Peyer's patch (tissue), 4 donors: ENCODE data around the gene POU6F2. TPM values are rescaled to one million over a fixed set of nuclear protein-coding genes. Genes with fewer than 3 reads are reported as not detected.

Experiments
- DNase-seq, 3 donors: peaks; one replicate each; pipeline ENCODE4 v3.0.0-alpha.2; 2017 to 2019
- H3K27ac ChIP-seq, 4 donors: fragments of 200-600 bp; sonication (generic); one replicate each; pipeline ENCODE4 v1.5.1; 2016 to 2019
- H3K27me3 ChIP-seq, 2 donors: fragments of 200-600 bp; sonication (generic); one replicate each; pipeline ENCODE4 v1.5.1; 2019
- H3K36me3 ChIP-seq, 3 donors: fragments of 200-600 bp; sonication (generic); one replicate each; pipeline ENCODE4 v1.5.1; 2016 to 2019
- H3K4me1 ChIP-seq, 4 donors: fragments of 200-600 bp; sonication (generic); one replicate each; pipeline ENCODE4 v1.5.1; 2016 to 2019
- H3K4me3 ChIP-seq, 4 donors: fragments of 200-600 bp; sonication (generic); 1 replicate in 3 of 4; 2 replicates in 1 of 4; pipeline ENCODE4 v1.5.1; 2016 to 2019; ENCODE audit warnings: mild to moderate bottlenecking in 1 of 4
- H3K9me3 ChIP-seq, 4 donors: fragments of 200-600 bp; sonication (generic); one replicate each; pipeline ENCODE4 v1.5.1; 2016 to 2019; ENCODE audit warnings: mild to moderate bottlenecking in 1 of 4
- CTCF ChIP-seq, 6 experiments: fragments of 450-650 bp in 4 of 6; fragments of 200-600 bp in 2 of 6; sonication (generic) in 1 of 6; IDR thresholded peaks; one replicate each; pipeline ENCODE4 v1.5.1; 2017 to 2019; ENCODE audit warnings: antibody characterized with exemption in 6 of 6, mild to moderate bottlenecking in 3 of 6, moderate library complexity in 1 of 6
- POLR2A ChIP-seq, 2 donors: fragments of 450-650 bp; IDR thresholded peaks; one replicate each; pipeline ENCODE4 v1.5.1; 2017; ENCODE audit warnings: antibody characterized with exemption in 2 of 2, mild to moderate bottlenecking in 2 of 2, moderate library complexity in 2 of 2
- total RNA-seq, 4 donors: library from RNA; depleted of rRNA; stranded (reverse); fragments of >200 nt; gene quantifications; one replicate each; pipeline ENCODE4 v1.1.0, GENCODE V29; 2016

Gene POU6F2
- total RNA-seq, 4 donors from 2014 or later = 0.80 to 1.3 (median 1.2) TPM; not detected in 1

- H3K27ac ChIP-seq = no peak overlapping the region
- H3K9me3 ChIP-seq = no peaks in the 10 kb centered on the region
- H3K4me3 ChIP-seq = no peak overlapping the region
- DNase-seq = no peak
- no peaks in the 10 kb centered on the region for H3K36me3 ChIP-seq
- TF ChIP-seq POLR2A (IDR thresholded peaks at IDR 0.05) = no peak
- TF ChIP-seq CTCF (IDR thresholded peaks at IDR 0.05) = no peak
- H3K27me3 ChIP-seq = no peaks in the 10 kb centered on the region
- H3K4me1 ChIP-seq = no peaks in the 10 kb centered on the region
Measured at GRCh38 chr7:39016609-39017008, 38.9 kb downstream of the POU6F2 start.

- no peaks in the 10 kb centered on the region for H3K36me3 ChIP-seq
- no peak overlapping the region for H3K4me3 ChIP-seq
- no peaks in the 10 kb centered on the region for H3K4me1 ChIP-seq
- H3K27ac ChIP-seq = no peak overlapping the region
- H3K27me3 ChIP-seq = no peaks in the 10 kb centered on the region
- TF ChIP-seq CTCF (IDR thresholded peaks at IDR 0.05) (no peak), POLR2A (IDR thresholded peaks at IDR 0.05) (no peak)
- no peak for DNase-seq
- no peaks in the 10 kb centered on the region for H3K9me3 ChIP-seq
Measured at GRCh38 chr7:39017369-39017915, 39.7 kb downstream of the POU6F2 start.

GRCh38 chr7:39022796-39023195 is 45.1 kb downstream of the POU6F2 start:
- TF ChIP-seq CTCF (IDR thresholded peaks at IDR 0.05) = no peak
- no peak for TF ChIP-seq POLR2A (IDR thresholded peaks at IDR 0.05)
- Histone ChIP-seq H3K27ac (no peak overlapping the region), H3K4me3 (no peak overlapping the region), H3K27me3 (no peaks in the 10 kb centered on the region), H3K9me3 (no peaks in the 10 kb centered on the region), H3K4me1 (no peaks in the 10 kb centered on the region), H3K36me3 (no peaks in the 10 kb centered on the region)
- no peak for DNase-seq

- Histone ChIP-seq H3K9me3 (no peaks in the 10 kb centered on the region), H3K36me3 (no peaks in the 10 kb centered on the region), H3K4me3 (no peak overlapping the region), H3K4me1 (no peaks in the 10 kb centered on the region), H3K27me3 (no peaks in the 10 kb centered on the region), H3K27ac (no peak overlapping the region)
- no peak for DNase-seq
- TF ChIP-seq POLR2A (IDR thresholded peaks at IDR 0.05) (no peak), CTCF (IDR thresholded peaks at IDR 0.05) (no peak)
Measured at GRCh38 chr7:39027491-39027890, 49.8 kb downstream of the POU6F2 start.

GRCh38 chr7:39033885-39034624 is 56.3 kb downstream of the POU6F2 start:
- TF ChIP-seq POLR2A (IDR thresholded peaks at IDR 0.05) = no peak
- TF ChIP-seq CTCF (IDR thresholded peaks at IDR 0.05) = no peak
- Histone ChIP-seq H3K4me1 (no peaks in the 10 kb centered on the region), H3K27ac (no peak overlapping the region), H3K4me3 (no peak overlapping the region), H3K27me3 (no peaks in the 10 kb centered on the region), H3K9me3 (no peaks in the 10 kb centered on the region), H3K36me3 (no peaks in the 10 kb centered on the region)
- no peak for DNase-seq
